RWPE1 (cell line): ENCODE results near the gene ZNF674.

Experiments
- CTCF ChIA-PET: fragments of 350-600 bp; sonication (Branson Sonifier 250); formaldehyde crosslinking; extraction: SDS; loops from one replicate; lab custom pipeline; 2021; lab: Yijun Ruan, JAX
- POLR2A ChIA-PET: fragments of 400-600 bp; formaldehyde crosslinking; extraction: SDS; loops from one replicate; lab custom pipeline; 2020; ENCODE audit warnings: antibody characterized with exemption; ENCODE audit not compliant: low non-redundant PET; lab: Yijun Ruan, JAX
- DNase-seq: peaks from one replicate; pipeline ENCODE4 v3.0.0; 2012; ENCODE audit warnings: low spot score
- H3K27ac ChIP-seq: fragments of 450-650 bp; 2 replicates; pipeline ENCODE4 v1.5.1; 2017
- TF ChIP-seq, protein P1 (sequence below): fragments of 450-650 bp; conservative IDR thresholded peaks from 2 replicates; pipeline ENCODE4 v1.5.1; 2017; ENCODE audit warnings: low read depth, mild to moderate bottlenecking

ZNF674 gene

DNA sequence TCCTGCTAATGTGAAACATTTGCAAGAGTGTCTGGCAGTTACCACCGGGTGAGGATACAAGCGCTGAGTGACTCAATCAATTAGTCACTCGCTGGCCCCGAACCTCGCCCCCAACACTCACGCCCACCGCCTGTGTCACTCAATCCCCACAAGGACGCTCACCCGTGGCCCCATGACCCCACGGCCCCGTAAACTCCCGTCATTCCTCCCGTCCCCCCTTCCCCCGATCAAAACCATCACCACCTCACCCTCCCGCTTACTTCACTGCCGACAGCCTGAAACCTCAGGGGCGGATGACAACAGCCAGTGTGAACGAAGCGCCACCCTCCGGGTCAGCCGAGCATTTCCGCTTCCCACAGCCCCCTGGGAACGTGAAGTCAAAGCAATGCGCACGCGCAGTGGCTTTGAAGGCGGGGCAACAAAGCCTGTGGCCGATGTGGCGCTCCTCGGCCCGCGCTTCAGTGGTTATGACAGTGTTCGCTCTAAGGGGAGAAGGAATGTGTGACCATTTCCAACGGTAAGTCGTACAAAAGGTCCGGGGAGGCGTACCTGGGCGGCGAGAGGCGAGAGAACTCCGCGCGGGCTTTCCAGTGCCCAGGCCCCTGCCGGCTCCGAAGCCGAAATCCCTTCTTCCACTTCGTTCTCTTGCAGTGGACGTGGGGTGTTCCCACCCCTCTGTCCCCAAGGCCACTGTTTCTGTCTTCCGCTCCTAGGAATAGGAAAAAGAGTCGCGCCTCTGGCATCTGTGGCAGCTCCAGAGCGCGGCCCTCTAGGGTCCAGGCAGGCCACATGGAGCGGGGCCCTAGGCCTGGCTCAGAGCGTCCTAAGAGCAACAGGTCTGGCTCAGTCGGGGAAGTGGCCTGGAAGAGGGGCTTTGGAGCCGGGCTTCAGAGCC lies at the start of gene ZNF674:
ZNF674 (minus strand) TSS at position 311 of the 895 bp plus-strand sequence. CDS start 3,334 bp downstream, outside the sequence.
- ChIA-PET CTCF (interaction anchor here (0.6 kb wide), 1 partner anchor 252 kb away, joined by 3 read pairs; no protein-coding TSS in a partner anchor), POLR2A (no interaction called here)
- TF ChIP-seq, protein P1, sequence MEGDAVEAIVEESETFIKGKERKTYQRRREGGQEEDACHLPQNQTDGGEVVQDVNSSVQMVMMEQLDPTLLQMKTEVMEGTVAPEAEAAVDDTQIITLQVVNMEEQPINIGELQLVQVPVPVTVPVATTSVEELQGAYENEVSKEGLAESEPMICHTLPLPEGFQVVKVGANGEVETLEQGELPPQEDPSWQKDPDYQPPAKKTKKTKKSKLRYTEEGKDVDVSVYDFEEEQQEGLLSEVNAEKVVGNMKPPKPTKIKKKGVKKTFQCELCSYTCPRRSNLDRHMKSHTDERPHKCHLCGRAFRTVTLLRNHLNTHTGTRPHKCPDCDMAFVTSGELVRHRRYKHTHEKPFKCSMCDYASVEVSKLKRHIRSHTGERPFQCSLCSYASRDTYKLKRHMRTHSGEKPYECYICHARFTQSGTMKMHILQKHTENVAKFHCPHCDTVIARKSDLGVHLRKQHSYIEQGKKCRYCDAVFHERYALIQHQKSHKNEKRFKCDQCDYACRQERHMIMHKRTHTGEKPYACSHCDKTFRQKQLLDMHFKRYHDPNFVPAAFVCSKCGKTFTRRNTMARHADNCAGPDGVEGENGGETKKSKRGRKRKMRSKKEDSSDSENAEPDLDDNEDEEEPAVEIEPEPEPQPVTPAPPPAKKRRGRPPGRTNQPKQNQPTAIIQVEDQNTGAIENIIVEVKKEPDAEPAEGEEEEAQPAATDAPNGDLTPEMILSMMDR = peak; percentile 24
- H3K27ac ChIP-seq = peak within 1 kb of the TSS; percentile 87
- peak; percentile 83 for DNase-seq

DNA sequence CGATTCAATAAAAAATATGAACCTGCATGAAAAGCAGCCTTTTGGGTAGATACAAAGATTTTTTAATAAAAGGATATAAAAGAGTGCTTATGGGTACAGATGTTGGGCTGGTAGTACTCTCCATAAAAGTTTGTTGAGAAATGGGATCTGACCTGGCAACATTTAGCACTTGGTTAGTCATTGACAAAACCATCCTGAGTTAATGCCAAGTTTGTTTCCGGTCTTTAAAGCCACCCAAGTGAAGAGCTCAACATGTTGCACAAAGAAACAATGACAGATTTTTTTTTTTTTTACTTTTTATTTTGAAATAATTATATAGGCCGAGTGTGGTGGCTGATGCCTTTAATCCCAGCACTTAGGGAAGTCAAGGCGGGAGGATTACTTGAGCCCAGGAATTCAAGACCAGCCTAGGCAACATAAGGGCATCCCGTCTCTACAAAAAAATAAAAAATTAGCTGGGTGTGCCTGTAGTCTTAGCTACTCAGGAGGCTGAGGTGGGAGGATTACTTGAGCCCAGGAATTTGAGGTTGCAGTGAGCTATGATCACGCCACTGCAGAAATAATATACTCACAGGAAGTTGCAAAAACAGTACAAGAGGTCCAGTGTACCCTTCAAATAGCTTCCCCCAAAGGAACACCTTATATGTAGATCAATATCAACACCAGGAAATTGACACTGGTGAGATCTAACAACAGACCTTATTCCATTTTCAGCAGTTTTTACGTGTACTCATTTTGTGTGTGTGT lies 44.9 kb upstream of the ZNF674 start:
- TF ChIP-seq, protein P1 = no peak
- POLR2A ChIA-PET = no interaction called here
- DNase-seq = no peak
- CTCF ChIA-PET = interaction anchor here (0.7 kb wide), 1 partner anchor 100 kb away, joined by 3 read pairs; no protein-coding TSS in a partner anchor
- H3K27ac ChIP-seq = no peak overlapping the region; the same call in 1 of the 2 replicates

DNA sequence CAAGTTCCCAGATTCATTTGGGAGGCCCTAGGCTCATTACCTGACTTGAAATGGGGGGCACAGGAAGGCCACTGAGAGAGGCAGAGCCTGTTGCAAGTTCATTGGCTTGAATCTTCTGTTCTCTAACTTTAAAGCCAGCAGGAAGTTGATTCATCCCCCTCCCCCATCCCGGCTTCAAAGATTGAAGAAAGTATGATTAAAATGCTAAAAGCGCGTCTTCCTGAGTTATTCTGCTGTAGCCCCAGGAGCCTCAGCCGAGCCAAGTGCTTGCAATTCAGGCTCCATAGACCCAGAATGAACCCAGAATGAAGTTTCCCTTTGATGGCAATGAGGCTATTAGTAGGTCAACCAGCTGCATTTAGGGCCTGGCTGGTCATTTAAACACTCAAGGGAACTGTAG lies 43.0 kb upstream of the ZNF674 start:
- TF ChIP-seq, protein P1 = no peak
- ChIA-PET CTCF (interaction anchor here (0.6 kb wide), 1 partner anchor 764 kb away, joined by 8 read pairs; no protein-coding TSS in a partner anchor), POLR2A (no interaction called here)
- no peak for DNase-seq
- H3K27ac ChIP-seq = peak overlapping the region; percentile 82

DNA sequence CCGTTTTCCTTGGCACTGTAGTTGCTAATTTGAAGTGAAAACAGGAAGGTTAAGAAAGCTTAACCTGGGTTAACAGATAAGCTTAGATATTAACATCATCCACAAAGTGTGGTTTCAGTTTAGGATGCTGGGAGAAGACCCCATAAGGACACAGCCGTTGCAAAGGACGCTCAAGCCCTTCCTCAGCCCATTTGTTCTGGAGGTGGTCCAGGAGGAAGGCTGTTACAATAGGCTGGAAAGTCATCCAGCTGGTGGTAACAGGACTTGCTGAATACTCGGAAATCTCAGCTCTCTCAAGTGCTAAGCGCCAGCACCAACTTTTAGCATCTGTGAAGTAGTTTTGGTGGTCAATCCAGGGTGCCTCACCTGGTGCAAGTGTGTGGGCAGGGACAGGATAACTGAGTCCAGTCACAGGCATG lies 42.5 kb upstream of the ZNF674 start:
- POLR2A ChIA-PET = no interaction called here
- peak overlapping the region; percentile 82 for H3K27ac ChIP-seq
- DNase-seq = no peak
- TF ChIP-seq, protein P1 = no peak
- CTCF ChIA-PET = no interaction called here

DNA sequence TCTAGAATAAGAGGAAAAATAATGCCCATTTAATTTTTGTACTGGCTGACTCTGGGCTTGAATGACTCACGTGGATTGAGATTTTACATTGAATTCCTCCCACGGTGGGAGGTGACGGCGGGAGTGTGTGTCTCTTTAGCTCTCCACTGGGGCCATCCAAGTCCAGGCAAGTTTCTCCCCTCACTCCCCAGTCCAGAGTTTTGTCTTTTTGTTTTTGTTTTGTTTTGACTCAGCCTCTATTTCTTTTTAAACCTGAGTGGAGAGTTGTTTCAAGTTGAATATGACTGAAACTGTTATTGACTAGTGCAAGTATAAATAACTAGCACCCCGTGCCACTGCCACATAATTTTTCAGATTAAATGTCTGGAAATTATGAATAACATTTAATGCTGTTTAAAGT lies 41.9 kb upstream of the ZNF674 start:
- peak overlapping the region; percentile 75 for H3K27ac ChIP-seq
- POLR2A ChIA-PET = no interaction called here
- CTCF ChIA-PET = no interaction called here
- no peak for DNase-seq
- TF ChIP-seq, protein P1 = no peak

DNA sequence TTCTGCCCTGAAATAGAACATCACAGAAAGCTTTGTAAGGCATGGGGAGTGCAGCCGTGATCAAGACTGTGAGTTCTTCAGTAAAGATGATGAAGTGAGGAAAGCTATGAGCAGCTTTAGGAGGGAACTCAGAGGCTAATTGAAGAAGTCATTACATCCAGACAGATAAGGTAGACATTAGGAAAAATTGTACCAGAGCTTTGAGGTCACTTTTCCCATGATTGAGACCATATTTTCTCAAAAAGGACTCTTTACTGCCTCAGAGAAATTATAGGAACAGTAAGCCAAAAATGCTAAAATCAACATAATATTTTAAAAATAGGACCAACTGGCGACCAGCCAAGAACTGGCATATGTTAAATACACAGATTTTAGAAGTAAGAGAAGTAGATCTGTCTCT lies 39.5 kb upstream of the ZNF674 start:
- ChIA-PET POLR2A (no interaction called here), CTCF (no interaction called here)
- DNase-seq = no peak
- no peak overlapping the region for H3K27ac ChIP-seq
- TF ChIP-seq, protein P1 = no peak
